ENCODE data around the gene DMBT1.

Gene DMBT1

DNA sequence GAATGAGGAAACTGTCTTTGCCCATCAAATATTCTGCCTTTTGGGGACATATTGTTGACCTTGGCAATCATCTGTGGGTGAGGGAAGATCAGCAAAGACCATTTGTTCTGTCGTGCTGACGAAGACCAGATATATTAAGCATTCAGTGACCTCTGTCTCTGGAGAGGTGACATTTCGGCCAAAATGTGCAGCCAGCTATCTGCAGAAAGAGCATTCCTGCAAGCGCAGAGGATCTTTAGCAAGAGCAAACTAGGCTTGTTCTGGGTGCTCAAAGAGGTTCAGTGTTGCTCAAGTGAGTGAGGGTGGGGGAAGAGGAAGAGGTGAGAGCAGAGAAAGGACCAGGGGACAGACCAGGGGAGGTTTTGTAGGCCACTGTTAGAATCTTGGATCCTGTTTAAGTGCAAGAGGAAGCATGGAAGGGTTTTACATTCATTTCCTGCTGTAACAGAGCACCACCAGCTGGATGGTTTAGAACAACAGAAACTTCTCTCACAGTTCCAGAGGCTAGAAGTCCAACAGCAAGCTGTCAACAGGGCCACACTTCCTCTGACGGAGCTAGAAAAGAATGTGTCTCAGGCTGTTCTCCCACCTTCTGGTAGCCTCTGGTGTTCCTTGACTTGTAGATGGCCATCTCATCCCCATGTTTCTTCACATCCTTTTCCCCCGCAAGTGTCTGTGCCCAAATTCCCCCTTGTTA lies 127.9 kb downstream of the DMBT1 start:
- no peak for TF ChIP-seq POLR2A (IDR thresholded peaks at IDR 0.05; ENCODE audit: low read depth, low read length)
- TF ChIP-seq TAF1 (IDR thresholded peaks at IDR 0.05; ENCODE audit: borderline replicate concordance, low read depth, low read length), result no peak
- no peak for TF ChIP-seq POLR2AphosphoS5 (IDR thresholded peaks at IDR 0.05; ENCODE audit: low read depth, low read length)
- FAIRE-seq (no peak), DNase-seq (ENCODE audit: insufficient read length) (no peak)

DNA sequence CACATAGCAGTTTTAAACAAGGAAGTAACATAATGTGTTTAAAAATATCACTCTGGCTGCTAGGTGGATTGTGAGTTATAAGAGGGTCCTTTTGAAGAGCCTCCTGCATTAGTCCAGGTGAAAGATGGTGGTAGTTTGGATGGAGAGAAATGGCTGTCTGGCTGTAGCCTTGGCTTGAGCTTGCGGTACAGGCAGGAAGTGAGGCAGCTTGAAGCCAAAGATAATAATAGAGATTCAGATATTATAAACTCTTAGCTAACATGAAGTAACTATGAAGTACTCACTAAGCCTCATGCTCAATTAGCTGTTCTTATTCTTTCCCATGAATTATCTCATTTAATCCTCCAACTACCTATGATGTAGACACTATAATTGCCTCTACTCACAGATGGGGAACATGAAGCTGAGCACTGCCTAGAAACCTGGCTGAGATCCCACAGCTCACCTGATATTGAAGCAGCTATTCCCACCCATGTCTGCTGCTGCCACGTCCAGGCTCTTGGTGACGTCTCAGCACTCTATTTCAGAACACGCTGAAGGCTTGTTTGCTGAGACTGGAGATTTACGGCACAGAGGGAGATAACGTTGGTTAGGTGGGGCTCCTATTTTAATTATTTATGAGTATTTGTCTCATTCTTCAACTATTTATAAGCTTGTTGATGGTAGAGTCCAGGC lies 128.7 kb downstream of the DMBT1 start:
- FAIRE-seq, result no peak
- TF ChIP-seq TAF1 (IDR thresholded peaks at IDR 0.05; ENCODE audit: borderline replicate concordance, low read depth, low read length), result no peak
- TF ChIP-seq POLR2AphosphoS5 (IDR thresholded peaks at IDR 0.05; ENCODE audit: low read depth, low read length), result no peak
- TF ChIP-seq POLR2A (IDR thresholded peaks at IDR 0.05; ENCODE audit: low read depth, low read length), result no peak

DNA sequence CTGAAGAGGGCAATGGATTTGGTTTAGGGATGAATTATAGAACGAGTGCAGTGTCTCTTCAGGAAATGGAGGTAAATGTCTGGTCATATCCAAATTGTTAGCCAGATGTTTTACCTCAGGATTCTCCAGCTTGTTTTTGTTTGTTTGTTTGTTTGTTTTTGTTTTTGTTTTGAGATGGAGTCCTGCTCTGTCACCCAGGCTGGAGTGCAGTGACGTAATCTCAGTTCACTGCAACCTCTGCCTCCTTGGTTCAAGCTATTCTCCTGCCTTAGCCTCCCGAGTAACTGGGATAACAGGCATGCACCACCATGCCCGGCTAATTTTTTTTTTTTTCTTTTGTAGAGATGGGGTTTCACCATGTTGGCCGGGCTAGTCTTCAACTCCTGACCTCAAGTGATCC lies 132.2 kb downstream of the DMBT1 start:
- TF ChIP-seq POLR2A (IDR thresholded peaks at IDR 0.05; ENCODE audit: low read depth, low read length), result no peak
- TF ChIP-seq POLR2AphosphoS5 (IDR thresholded peaks at IDR 0.05; ENCODE audit: low read depth, low read length), result no peak
- TF ChIP-seq TAF1 (IDR thresholded peaks at IDR 0.05; ENCODE audit: borderline replicate concordance, low read depth, low read length), result no peak
- FAIRE-seq (no peak), DNase-seq (ENCODE audit: insufficient read length) (no peak)

More for the DNA sequence above, 128.7 kb downstream of the DMBT1 start:
- no peak for DNase-seq (ENCODE audit: insufficient read length)
